GM12801 (cell line): ENCODE results near the gene GLRA1.

ENCODE experiments used
- TF ChIP-seq, protein P1 (sequence below): IDR thresholded peaks from one replicate; pipeline ENCODE4 v1.5.1; 2011; ENCODE audit warnings: control low read depth; ENCODE audit not compliant: insufficient read length; ENCODE audit errors: extremely low read depth

GLRA1 gene

DNA sequence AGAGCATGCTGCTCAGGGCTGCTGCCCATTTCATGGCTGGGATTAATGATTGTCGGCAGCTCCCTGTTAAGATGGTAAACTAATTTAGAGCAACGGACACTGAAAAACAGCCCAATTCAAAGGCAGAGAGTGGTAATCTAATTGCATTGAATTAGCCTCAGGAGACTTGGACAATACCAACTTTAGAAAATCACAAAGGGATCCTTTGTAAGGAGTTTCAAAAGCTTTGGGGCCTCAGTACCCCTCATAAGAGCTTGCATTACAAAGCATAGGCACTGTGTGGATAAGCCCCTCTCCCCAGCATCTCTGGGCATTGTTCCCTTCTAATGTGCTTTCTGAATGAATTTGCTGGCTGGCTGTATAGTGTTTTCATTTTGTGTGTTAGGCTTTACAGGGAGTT lies 6.7 kb downstream of the GLRA1 start:
- TF ChIP-seq, protein P1, sequence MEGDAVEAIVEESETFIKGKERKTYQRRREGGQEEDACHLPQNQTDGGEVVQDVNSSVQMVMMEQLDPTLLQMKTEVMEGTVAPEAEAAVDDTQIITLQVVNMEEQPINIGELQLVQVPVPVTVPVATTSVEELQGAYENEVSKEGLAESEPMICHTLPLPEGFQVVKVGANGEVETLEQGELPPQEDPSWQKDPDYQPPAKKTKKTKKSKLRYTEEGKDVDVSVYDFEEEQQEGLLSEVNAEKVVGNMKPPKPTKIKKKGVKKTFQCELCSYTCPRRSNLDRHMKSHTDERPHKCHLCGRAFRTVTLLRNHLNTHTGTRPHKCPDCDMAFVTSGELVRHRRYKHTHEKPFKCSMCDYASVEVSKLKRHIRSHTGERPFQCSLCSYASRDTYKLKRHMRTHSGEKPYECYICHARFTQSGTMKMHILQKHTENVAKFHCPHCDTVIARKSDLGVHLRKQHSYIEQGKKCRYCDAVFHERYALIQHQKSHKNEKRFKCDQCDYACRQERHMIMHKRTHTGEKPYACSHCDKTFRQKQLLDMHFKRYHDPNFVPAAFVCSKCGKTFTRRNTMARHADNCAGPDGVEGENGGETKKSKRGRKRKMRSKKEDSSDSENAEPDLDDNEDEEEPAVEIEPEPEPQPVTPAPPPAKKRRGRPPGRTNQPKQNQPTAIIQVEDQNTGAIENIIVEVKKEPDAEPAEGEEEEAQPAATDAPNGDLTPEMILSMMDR, result no peak

DNA sequence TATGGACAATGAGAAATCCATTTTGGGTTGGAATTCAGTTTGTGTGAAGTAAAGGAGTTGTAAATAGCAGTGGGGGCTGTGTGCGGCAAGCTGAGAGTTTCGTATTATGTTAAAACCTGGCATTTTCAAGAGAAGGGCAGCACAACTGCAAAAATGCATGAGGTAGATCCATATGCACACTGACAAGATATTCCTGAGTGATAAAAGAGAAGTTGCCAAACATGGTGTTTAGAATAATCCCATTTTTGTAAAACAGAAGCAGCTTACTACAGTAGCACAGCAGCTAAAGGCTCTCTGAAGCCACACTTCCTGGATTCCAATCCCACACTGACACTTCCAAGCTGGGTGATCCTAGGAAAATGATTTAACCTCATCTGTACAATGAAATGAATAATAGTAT lies 11.2 kb downstream of the GLRA1 start:
- TF ChIP-seq, protein P1, result no peak

DNA sequence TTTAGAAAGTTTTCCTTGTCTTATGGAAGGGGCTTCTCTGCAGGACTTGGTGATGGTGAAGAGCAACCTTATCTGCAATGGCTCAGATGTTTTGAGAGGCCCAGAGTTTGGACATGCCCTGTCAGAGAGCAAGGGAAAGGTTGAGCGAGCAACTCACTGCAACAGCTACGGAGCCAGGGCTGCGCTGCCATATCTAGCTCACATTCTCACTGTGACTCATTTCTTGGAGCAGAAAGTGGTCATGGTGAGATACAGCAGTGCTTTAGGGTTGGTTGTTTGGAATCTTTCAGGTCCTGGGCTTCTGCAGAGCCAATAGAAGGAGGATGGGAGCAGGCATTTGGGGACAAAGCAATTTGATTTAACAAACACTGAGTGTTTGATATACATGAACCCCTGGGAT lies 12.3 kb downstream of the GLRA1 start:
- TF ChIP-seq, protein P1, result no peak

DNA sequence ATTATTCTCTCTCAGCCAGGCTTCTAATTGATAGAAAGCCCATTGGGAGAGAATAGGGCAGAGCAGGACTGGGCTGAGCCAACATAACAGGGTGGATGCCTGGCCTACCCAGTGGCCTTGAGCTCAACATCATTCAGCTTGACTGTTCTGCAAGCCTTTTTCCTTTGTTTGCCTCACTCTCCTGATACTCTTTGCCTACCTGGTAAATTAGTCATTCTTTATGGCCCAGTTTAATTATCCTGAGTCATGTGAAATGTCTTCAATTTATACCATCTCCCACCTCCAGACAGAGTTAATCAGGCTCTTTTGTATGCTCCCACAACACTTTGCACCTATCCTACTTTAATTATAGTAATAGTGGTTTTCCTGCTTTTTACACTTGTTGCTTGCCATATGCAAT lies 13.6 kb downstream of the GLRA1 start:
- TF ChIP-seq, protein P1, result no peak

DNA sequence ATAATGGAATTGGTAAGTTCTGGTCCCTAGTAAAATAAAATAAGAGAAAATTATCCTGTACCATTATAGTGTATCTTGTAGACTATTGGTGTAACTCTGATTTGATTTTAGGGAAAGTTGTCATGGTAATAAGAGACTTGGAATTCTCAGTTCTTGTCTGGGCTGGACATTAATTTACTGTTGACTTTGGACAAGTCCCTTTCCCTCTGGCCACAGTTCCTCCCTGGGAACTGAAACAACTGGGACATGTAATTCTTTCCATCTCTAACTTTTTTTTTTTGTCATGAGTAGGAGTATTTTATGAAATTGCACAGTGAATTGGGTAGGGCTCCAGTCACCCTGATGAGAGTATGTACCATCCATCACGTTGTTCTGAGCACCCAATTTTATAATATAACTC lies 15.0 kb downstream of the GLRA1 start:
- TF ChIP-seq, protein P1, result no peak

DNA sequence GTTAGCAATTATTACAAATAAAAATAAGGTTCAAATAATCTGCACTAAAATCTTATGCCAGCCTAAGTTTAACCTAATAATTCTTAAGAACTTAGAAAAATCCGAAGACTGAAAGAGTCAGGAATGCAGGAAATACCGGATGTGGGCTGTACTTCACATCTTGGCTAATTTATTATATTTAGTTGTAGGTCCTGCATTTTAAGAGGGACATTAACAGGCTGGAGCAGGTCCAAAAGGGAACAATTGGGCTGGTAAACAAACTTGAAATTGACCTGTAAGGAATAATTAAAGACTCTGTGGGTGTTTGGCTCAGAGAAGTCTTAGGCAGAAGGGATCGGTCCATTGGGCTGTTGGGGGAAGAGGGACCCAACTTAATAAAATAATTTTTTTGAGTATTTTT lies 18.4 kb downstream of the GLRA1 start:
- TF ChIP-seq, protein P1, result no peak

DNA sequence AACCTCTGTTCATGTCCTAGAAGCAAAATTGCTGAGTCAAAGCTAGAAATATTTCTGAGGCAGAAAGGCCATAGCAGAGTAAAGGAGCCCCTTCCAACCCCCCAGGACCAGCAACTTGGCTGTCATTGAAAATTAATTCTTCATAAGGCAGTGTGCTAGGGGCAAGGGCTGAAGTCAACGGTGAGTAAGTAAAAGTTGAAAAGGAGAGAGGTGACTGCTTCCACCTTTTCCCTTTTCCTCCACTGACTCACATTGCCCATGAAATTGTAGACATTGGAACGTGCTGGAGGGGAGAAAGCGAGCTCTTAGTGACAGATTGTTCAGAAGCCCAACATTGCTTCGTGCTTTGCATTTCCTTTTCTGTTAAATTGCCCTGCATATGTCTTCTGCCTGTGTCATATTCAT lies 19.1 kb downstream of the GLRA1 start:
- TF ChIP-seq, protein P1, result no peak

DNA sequence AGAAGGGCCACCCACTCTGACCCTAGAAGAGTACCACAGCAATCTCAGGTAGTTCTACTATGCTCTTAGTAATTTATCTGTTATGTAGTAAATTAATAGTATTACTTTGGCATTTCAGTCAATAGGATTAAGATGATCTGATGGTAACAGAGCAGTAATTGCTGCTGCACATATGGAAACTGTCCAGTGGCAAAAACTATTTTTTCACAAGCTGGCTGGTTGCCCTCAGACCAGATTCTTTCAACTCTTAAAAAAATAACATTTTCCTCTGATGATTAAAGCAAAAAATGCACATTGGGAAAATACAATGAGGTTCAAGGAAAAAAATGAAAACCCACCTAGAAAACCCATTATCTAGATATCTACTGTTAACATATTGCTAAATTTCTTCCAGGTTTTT lies 19.7 kb downstream of the GLRA1 start:
- TF ChIP-seq, protein P1, result no peak
